K562 (cell line): Measurements from ENCODE around the gene MRAS. TPM values are rescaled to one million over a fixed set of nuclear protein-coding genes. Genes with fewer than 3 reads are reported as not detected.

ENCODE experiments used
- BHLHE40 ChIP-seq: IDR thresholded peaks from 2 replicates; pipeline ENCODE4 v1.6.1; 2011; ENCODE audit warnings: low read length, improper control_type of control experiment
- CREM ChIP-seq: IDR thresholded peaks from 2 replicates; pipeline ENCODE4 v1.6.1; 2014; ENCODE audit warnings: antibody characterized with exemption, low read depth
- DPF2 ChIP-seq: fragments of 450-650 bp; IDR thresholded peaks from 2 replicates; pipeline ENCODE4 v1.6.1; 2016
- EGR1 ChIP-seq: fragments of 450-650 bp; conservative IDR thresholded peaks from 2 replicates; pipeline ENCODE4 v1.6.1; 2017; ENCODE audit warnings: mild to moderate bottlenecking
- EP300 ChIP-seq: IDR thresholded peaks from 2 replicates; pipeline ENCODE4 v1.6.1; 2012; ENCODE audit warnings: low read length, improper control_type of control experiment
- GATA2 ChIP-seq: sonication (generic); formaldehyde crosslinking; IDR thresholded peaks from 2 replicates; pipeline ENCODE4 v1.4.0; 2020; ENCODE audit warnings: mild to moderate bottlenecking, missing genetic modification reagents
- JUN ChIP-seq, 2 experiments: sonication (generic) in 1 of 2; formaldehyde crosslinking in 1 of 2; IDR thresholded peaks; 2 replicates each; pipeline versions ENCODE4 v1.6.1 to v1.8.0; 2012 to 2022; ENCODE audit warnings: borderline replicate concordance in 2 of 2, mild to moderate bottlenecking in 2 of 2, improper control_type of control experiment in 1 of 2, low read depth in 1 of 2, low read length in 1 of 2, missing genetic modification reagents in 1 of 2
- MAZ ChIP-seq, 2 experiments: fragments of 450-650 bp in 1 of 2; sonication (generic) in 1 of 2; formaldehyde crosslinking; IDR thresholded peaks in 1 of 2; conservative IDR thresholded peaks in 1 of 2; 2 replicates each; pipeline versions ENCODE4 v1.4.0 to v1.5.0; 2020; ENCODE audit warnings: mild to moderate bottlenecking in 1 of 2, missing genetic modification reagents in 1 of 2
- MEIS2 ChIP-seq: fragments of 450-650 bp; IDR thresholded peaks from 2 replicates; pipeline ENCODE4 v1.6.1; 2014; ENCODE audit warnings: mild to moderate bottlenecking; ENCODE audit not compliant: partially characterized antibody
- MTA2 ChIP-seq: fragments of 450-650 bp; IDR thresholded peaks from 2 replicates; pipeline ENCODE4 v1.6.1; 2016; ENCODE audit warnings: low read depth
- MYC ChIP-seq, 2 experiments: fragments of 250-450 bp in 1 of 2; sonication (Bioruptor Pico) in 1 of 2; IDR thresholded peaks; 2 replicates each; pipeline versions ENCODE4 v1.5.1 to v1.6.1; 2012 to 2021; ENCODE audit warnings: low read depth in 2 of 2, borderline replicate concordance in 1 of 2, improper control_type of control experiment in 1 of 2, low read length in 1 of 2, mild to moderate bottlenecking in 1 of 2, moderate library complexity in 1 of 2
- NCOR1 ChIP-seq: fragments of 450-650 bp; IDR thresholded peaks from 2 replicates; pipeline ENCODE4 v1.6.1; 2016; ENCODE audit warnings: mild to moderate bottlenecking, moderate library complexity
- PML ChIP-seq: IDR thresholded peaks from 2 replicates; pipeline ENCODE4 v1.6.1; 2012; ENCODE audit warnings: low read length, inconsistent platforms
- SOX6 ChIP-seq: fragments of 450-650 bp; IDR thresholded peaks from 2 replicates; pipeline ENCODE4 v1.6.1; 2014; ENCODE audit warnings: mild to moderate bottlenecking
- TAL1 ChIP-seq: fragments of 450-650 bp; IDR thresholded peaks from 2 replicates; pipeline ENCODE4 v1.6.1; 2016; ENCODE audit warnings: mild to moderate bottlenecking
- TCF3 ChIP-seq: sonication (generic); formaldehyde crosslinking; IDR thresholded peaks from 2 replicates; pipeline ENCODE4 v1.4.0; 2020; ENCODE audit warnings: mild to moderate bottlenecking, missing genetic modification reagents
- ZNF24 ChIP-seq: fragments of 450-650 bp; IDR thresholded peaks from 2 replicates; pipeline ENCODE4 v1.6.1; 2016
- polyA plus RNA-seq, 8 experiments: library from polyadenylated mRNA; depleted of rRNA in 4 of 8; stranded (reverse) in 5 of 8; unstranded in 3 of 8; fragments of >200 nt; fragmentation: Nextera tagmentation in 2 of 8; fragmentation: Illumina TruSeq in 1 of 8; extraction: Ambion mirVana in 2 of 8; extraction: Trizol in 1 of 8; gene quantifications; 2 replicates each; pipeline versions ENCODE4 v1.2.1 to v1.2.3, GENCODE V29; 2011 to 2014; ENCODE audit warnings: inconsistent platforms in 1 of 8, missing spikeins in 1 of 8
- total RNA-seq, 7 experiments: library from RNA; depleted of rRNA in 6 of 7; stranded (reverse); fragments of >200 nt in 6 of 7; fragmentation: Illumina TruSeq in 2 of 7; extraction: Trizol in 2 of 7; gene quantifications; 2 replicates each; pipeline versions ENCODE4 v1.2.1 to v1.2.3, GENCODE V29; 2011 to 2021; ENCODE audit warnings: low replicate concordance in 1 of 7
- TF ChIP-seq, protein P1 (sequence below), 2 experiments: fragments of 450-650 bp in 1 of 2; sonication (generic) in 1 of 2; formaldehyde crosslinking in 1 of 2; IDR thresholded peaks in 1 of 2; conservative IDR thresholded peaks in 1 of 2; 2 replicates each; pipeline versions ENCODE4 v1.6.1 to v1.8.1; 2016 to 2023; ENCODE audit warnings: mild to moderate bottlenecking in 2 of 2, moderate library complexity in 2 of 2, inconsistent platforms in 1 of 2, missing genetic modification reagents in 1 of 2
- TF ChIP-seq, protein P2 (sequence below), 2 experiments: fragments of 150-350 bp in 1 of 2; IDR thresholded peaks; 2 replicates each; pipeline ENCODE4 v1.6.1; 2012 to 2016; ENCODE audit warnings: low read depth in 2 of 2, low read length in 2 of 2, mild to moderate bottlenecking in 1 of 2, moderate library complexity in 1 of 2
- TF ChIP-seq, protein P3 (sequence below): sonication (generic); formaldehyde crosslinking; IDR thresholded peaks from 2 replicates; pipeline ENCODE4 v1.8.0; 2022; ENCODE audit warnings: missing genetic modification reagents, mild to moderate bottlenecking, moderate library complexity, borderline replicate concordance
- TF ChIP-seq, protein P4 (sequence below): sonication (generic); formaldehyde crosslinking; IDR thresholded peaks from 2 replicates; pipeline ENCODE4 v1.5.0; 2020; ENCODE audit warnings: missing genetic modification reagents

Gene MRAS
- total and polyA plus RNA-seq, 9 of the 15 experiments (the other 6 are each of a cell fraction or from before 2014, with no cell fraction given) = 1.5 to 10.0 (median 5.0) TPM

DNA sequence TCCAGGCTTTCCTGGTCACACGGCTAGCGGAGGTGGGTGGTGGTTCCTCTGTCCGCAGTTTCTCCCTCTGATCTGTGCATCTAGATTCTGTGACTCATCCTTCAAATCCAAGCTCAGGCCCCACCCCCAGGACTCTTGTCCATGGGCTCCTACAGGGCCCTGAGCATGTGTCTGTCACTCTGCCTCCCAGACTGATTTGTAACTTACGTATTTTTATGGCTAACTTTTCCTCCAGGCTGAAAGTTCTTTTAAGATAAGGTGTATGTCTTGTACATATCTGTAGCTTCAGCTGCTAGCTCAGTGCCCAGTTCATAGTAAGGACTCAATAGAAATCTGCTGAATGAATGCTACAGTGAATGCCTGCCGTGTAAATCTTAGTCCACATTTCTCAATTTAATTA, 94.1 kb downstream of the MRAS start (continued):
- TF ChIP-seq, protein P1, sequence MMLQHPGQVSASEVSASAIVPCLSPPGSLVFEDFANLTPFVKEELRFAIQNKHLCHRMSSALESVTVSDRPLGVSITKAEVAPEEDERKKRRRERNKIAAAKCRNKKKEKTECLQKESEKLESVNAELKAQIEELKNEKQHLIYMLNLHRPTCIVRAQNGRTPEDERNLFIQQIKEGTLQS (IDR thresholded peaks at IDR 0.05) = peak; percentile 75
- TF ChIP-seq, protein P1 (CRISPR knock-in tag; conservative IDR thresholded peaks at IDR 0.05) = no peak
- TF ChIP-seq CREM = peak; percentile 24; the same call in 1 of the 2 replicates
- peak; percentile 89 for TF ChIP-seq MEIS2
- peak; percentile 73 for TF ChIP-seq JUN (IDR thresholded peaks at IDR 0.05; ENCODE audit: borderline replicate concordance, low read depth, low read length)
- no peak for TF ChIP-seq JUN (CRISPR knock-in tag; IDR thresholded peaks at IDR 0.05; ENCODE audit: borderline replicate concordance)
- TF ChIP-seq, protein P2, sequence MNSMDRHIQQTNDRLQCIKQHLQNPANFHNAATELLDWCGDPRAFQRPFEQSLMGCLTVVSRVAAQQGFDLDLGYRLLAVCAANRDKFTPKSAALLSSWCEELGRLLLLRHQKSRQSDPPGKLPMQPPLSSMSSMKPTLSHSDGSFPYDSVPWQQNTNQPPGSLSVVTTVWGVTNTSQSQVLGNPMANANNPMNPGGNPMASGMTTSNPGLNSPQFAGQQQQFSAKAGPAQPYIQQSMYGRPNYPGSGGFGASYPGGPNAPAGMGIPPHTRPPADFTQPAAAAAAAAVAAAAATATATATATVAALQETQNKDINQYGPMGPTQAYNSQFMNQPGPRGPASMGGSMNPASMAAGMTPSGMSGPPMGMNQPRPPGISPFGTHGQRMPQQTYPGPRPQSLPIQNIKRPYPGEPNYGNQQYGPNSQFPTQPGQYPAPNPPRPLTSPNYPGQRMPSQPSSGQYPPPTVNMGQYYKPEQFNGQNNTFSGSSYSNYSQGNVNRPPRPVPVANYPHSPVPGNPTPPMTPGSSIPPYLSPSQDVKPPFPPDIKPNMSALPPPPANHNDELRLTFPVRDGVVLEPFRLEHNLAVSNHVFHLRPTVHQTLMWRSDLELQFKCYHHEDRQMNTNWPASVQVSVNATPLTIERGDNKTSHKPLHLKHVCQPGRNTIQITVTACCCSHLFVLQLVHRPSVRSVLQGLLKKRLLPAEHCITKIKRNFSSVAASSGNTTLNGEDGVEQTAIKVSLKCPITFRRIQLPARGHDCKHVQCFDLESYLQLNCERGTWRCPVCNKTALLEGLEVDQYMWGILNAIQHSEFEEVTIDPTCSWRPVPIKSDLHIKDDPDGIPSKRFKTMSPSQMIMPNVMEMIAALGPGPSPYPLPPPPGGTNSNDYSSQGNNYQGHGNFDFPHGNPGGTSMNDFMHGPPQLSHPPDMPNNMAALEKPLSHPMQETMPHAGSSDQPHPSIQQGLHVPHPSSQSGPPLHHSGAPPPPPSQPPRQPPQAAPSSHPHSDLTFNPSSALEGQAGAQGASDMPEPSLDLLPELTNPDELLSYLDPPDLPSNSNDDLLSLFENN (IDR thresholded peaks at IDR 0.05; ENCODE audit: low read depth in 2 of 2, low read length in 2 of 2) = no peak
- TF ChIP-seq EGR1 = peak; percentile 45
- TF ChIP-seq MAZ (CRISPR knock-in tag; conservative IDR thresholded peaks at IDR 0.05 in 1 of 2, IDR thresholded peaks at IDR 0.05 in 1 of 2) = 0 out of 4 replicates have a peak, but pooled peaks of 1 of the 2 experiments have one; percentile 22
- 0 out of 2 replicates have a peak, but pooled peaks have one; percentile 14 for TF ChIP-seq BHLHE40
- TF ChIP-seq NCOR1 = peak; percentile 56; the same call in 1 of the 2 replicates
- TF ChIP-seq ZNF24 = peak; percentile 79
- TF ChIP-seq, protein P3, sequence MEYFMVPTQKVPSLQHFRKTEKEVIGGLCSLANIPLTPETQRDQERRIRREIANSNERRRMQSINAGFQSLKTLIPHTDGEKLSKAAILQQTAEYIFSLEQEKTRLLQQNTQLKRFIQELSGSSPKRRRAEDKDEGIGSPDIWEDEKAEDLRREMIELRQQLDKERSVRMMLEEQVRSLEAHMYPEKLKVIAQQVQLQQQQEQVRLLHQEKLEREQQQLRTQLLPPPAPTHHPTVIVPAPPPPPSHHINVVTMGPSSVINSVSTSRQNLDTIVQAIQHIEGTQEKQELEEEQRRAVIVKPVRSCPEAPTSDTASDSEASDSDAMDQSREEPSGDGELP (CRISPR knock-in tag) = no peak
- peak; percentile 71 for TF ChIP-seq TAL1
- TF ChIP-seq DPF2 = peak; percentile 60
- no peak for TF ChIP-seq SOX6
- TF ChIP-seq PML = peak; percentile 36; the same call in 1 of the 2 replicates
- TF ChIP-seq MTA2 = peak; percentile 44; the same call in 1 of the 2 replicates
- peak; percentile 34; the same call in 1 of the 2 replicates for TF ChIP-seq MYC (IDR thresholded peaks at IDR 0.05; ENCODE audit: low read depth, low read length)
- no peak for TF ChIP-seq MYC (CRISPR knock-in tag; IDR thresholded peaks at IDR 0.05; ENCODE audit: borderline replicate concordance, low read depth)
- TF ChIP-seq, protein P4, sequence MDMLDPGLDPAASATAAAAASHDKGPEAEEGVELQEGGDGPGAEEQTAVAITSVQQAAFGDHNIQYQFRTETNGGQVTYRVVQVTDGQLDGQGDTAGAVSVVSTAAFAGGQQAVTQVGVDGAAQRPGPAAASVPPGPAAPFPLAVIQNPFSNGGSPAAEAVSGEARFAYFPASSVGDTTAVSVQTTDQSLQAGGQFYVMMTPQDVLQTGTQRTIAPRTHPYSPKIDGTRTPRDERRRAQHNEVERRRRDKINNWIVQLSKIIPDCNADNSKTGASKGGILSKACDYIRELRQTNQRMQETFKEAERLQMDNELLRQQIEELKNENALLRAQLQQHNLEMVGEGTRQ (CRISPR knock-in tag) = no peak
- TF ChIP-seq TCF3 (CRISPR knock-in tag) = peak; percentile 77
- TF ChIP-seq GATA2 (CRISPR knock-in tag) = peak; percentile 66
- peak; percentile 10; the same call in 1 of the 2 replicates for TF ChIP-seq EP300
